ENCODE results near the gene PXDN.

Gene PXDN

GRCh38 chr2:1664076-1664605, 80.2 kb downstream of the PXDN start:
- H3K27me3 Mint-ChIP-seq (ENCODE audit: low read depth) = no peaks in the 10 kb centered on the region
- H3K36me3 Mint-ChIP-seq (ENCODE audit: low read depth) = no peaks in the 10 kb centered on the region
- no peak overlapping the region for H3K27ac Mint-ChIP-seq
- no peaks in the 10 kb centered on the region for H3K4me1 Mint-ChIP-seq (ENCODE audit: low read depth)
- no peaks in the 10 kb centered on the region for H3K9me3 Mint-ChIP-seq
- H3K4me3 Mint-ChIP-seq = no peak overlapping the region

DNA sequence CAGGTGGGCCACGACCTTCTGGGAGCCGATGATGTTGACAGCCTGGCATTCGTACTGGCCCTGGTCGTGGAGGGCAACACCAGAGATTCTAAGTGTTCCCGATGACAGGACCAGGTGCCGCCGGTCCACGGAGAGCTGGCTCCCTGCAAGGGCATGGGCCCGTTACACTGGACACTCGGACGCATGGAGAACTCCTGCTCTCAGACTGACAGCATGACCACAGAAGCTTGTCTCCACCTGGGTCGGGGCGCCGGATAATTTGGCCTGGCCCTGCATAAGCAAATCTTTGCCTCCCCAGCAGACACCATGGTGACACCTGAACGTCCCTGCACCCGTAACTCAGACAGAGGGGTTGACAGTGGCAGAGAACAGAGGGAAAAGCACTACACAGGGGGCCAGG, 80.7 kb downstream of the PXDN start:
- no peak overlapping the region for H3K27ac Mint-ChIP-seq

GRCh38 chr2:1662606-1663180, 81.6 kb downstream of the PXDN start:
- H3K36me3 Mint-ChIP-seq (ENCODE audit: low read depth) = no peaks in the 10 kb centered on the region

More for the DNA sequence above, 80.7 kb downstream of the PXDN start:
- Mint-ChIP-seq H3K36me3 (ENCODE audit: low read depth) (no peaks in the 10 kb centered on the region), H3K9me3 (no peaks in the 10 kb centered on the region), H3K4me1 (ENCODE audit: low read depth) (no peaks in the 10 kb centered on the region), H3K4me3 (no peak overlapping the region), H3K27me3 (ENCODE audit: low read depth) (no peaks in the 10 kb centered on the region)

DNA sequence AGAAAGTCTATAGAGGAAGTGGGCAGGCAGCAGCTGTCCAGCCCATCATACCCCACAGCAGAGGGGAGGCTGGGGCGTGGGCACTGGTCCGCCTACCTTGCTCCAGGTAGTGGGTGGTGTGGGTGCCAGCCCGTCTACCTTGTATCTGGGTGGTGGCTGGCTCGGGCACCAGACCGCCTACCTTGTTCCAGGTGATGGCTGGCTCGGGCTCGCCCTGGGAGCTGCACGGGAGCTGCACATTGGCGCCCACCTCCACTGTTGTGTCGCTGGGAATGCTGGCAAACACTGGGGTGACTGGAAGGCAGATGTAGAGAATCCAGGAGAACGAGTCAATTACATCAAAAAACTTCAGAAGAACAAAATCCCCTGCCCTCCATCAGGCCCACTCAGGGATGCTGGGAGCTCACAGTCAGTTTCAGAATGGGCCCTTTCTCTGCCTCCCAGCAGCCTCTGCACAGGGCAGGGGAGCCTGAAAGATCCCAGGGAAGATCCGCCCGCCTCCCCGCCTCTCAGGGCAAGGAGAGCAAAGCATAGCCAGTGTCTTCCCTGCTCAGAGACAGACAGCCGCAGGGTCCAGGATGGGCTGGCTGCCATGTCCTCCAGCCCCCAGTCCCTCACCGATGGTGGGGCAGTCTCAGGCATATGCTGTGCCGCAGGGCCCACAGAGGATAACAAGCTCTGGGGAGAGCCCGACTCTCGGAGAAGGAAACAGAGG, 82.3 kb downstream of the PXDN start:
- Mint-ChIP-seq H3K4me3 (no peak overlapping the region), H3K27me3 (ENCODE audit: low read depth) (no peaks in the 10 kb centered on the region), H3K36me3 (ENCODE audit: low read depth) (no peaks in the 10 kb centered on the region), H3K27ac (no peak overlapping the region), H3K9me3 (no peaks in the 10 kb centered on the region), H3K4me1 (ENCODE audit: low read depth) (no peaks in the 10 kb centered on the region)

More at GRCh38 chr2:1662606-1663180, 81.6 kb downstream of the PXDN start:
- Mint-ChIP-seq H3K27ac (no peak overlapping the region), H3K4me3 (no peak overlapping the region), H3K27me3 (ENCODE audit: low read depth) (no peaks in the 10 kb centered on the region), H3K9me3 (no peaks in the 10 kb centered on the region), H3K4me1 (ENCODE audit: low read depth) (no peaks in the 10 kb centered on the region)

DNA sequence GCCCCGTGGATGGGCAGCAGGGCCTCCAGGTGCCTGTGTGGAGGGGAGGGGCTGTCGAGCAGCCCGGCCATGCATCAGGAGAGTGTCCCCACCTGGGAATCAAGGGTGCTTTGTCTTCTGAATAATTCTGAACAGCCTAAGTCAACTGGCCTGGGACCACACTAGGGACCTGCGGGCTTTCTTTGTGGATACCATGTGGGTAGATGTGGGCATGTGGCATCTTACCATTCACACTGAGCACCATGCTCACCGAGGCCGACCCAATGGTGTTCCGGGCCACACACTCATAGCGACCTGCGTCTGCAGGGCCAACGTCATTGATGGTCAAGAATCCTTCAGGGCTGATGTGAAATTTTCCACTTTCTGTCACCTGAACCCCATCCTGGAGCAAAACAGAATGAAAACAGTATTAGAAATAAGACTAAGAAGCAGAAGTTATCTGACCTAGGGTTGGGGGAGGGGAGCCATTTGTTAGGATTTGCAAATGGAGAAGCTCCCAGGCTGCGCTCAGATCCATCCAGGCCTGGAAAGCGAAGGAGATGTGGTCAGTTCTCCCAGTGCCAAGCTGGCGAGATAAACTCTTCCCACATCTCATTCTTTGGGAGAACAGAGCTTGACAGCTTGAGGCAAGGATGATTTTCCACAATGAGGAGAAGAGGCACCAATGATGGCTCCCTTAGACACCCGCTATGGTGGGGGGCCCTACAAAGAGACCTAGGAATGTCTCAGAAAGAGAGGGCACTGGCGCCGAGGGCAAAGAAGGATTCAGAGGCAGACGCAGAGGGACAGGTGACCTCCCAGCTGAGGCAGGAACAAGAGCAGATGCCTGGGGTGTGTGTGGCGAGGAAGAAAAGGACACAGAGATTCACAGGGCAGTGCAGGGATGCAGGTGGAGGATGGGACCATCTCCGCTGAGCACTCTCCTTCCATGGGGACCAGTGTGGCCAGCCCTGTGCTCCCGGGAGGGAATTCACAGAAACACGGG, 83.4 kb downstream of the PXDN start:
- H3K4me1 Mint-ChIP-seq (ENCODE audit: low read depth) = no peaks in the 10 kb centered on the region
- H3K36me3 Mint-ChIP-seq (ENCODE audit: low read depth) = no peaks in the 10 kb centered on the region
- H3K27ac Mint-ChIP-seq = no peak overlapping the region
- H3K4me3 Mint-ChIP-seq = no peak overlapping the region
- no peaks in the 10 kb centered on the region for H3K9me3 Mint-ChIP-seq
- no peaks in the 10 kb centered on the region for H3K27me3 Mint-ChIP-seq (ENCODE audit: low read depth)

GRCh38 chr2:1659951-1660565, 84.3 kb downstream of the PXDN start:
- Mint-ChIP-seq H3K27me3 (ENCODE audit: low read depth) (no peaks in the 10 kb centered on the region), H3K4me3 (no peak overlapping the region), H3K4me1 (ENCODE audit: low read depth) (no peaks in the 10 kb centered on the region), H3K36me3 (ENCODE audit: low read depth) (no peaks in the 10 kb centered on the region), H3K9me3 (no peaks in the 10 kb centered on the region), H3K27ac (no peak overlapping the region)

GRCh38 chr2:1658394-1659151, 85.7 kb downstream of the PXDN start:
- H3K27ac Mint-ChIP-seq = no peak overlapping the region
- H3K9me3 Mint-ChIP-seq = no peaks in the 10 kb centered on the region
- H3K27me3 Mint-ChIP-seq (ENCODE audit: low read depth) = no peaks in the 10 kb centered on the region
- no peaks in the 10 kb centered on the region for H3K4me1 Mint-ChIP-seq (ENCODE audit: low read depth)
- H3K4me3 Mint-ChIP-seq = no peak overlapping the region
- no peaks in the 10 kb centered on the region for H3K36me3 Mint-ChIP-seq (ENCODE audit: low read depth)

- no peak overlapping the region for H3K4me3 Mint-ChIP-seq
- no peaks in the 10 kb centered on the region for H3K27me3 Mint-ChIP-seq (ENCODE audit: low read depth)
- no peaks in the 10 kb centered on the region for H3K9me3 Mint-ChIP-seq
- H3K36me3 Mint-ChIP-seq (ENCODE audit: low read depth) = no peaks in the 10 kb centered on the region
- no peak overlapping the region for H3K27ac Mint-ChIP-seq
- H3K4me1 Mint-ChIP-seq (ENCODE audit: low read depth) = no peaks in the 10 kb centered on the region
Measured at GRCh38 chr2:1656961-1657841, 87.1 kb downstream of the PXDN start.

DNA sequence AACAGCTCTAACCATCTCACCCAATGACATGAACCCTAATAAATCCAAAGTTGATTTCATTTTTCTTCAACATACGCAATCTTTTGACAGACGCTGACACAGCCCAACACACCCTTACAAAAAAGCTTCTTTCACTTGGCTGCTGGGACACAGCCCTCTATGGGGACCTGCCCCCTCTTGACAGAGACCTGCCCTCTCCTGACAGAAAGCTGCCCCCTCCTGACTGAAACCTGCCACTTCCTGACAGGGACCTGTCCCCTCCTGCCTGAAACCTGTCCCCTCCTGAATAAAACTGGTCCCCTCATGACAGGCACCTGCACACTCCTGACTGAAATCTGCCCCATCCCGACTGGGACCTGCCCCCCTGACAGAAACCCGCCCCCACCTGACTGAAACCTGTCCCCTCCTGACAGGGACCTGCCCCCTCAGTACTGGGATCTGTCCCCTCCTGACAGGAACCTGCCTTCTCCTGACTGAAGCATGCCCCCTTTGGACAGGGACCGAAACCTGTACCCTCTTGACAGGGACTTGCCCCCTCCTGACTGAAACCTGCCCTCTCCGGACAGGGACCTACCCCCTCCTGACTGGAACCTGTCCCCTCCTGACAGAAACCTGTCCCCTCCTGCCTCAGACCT, 87.9 kb downstream of the PXDN start:
- Mint-ChIP-seq H3K36me3 (ENCODE audit: low read depth) (no peaks in the 10 kb centered on the region), H3K27ac (no peak overlapping the region), H3K4me3 (no peak overlapping the region), H3K4me1 (ENCODE audit: low read depth) (no peaks in the 10 kb centered on the region), H3K27me3 (ENCODE audit: low read depth) (no peaks in the 10 kb centered on the region), H3K9me3 (no peaks in the 10 kb centered on the region)

- no peaks in the 10 kb centered on the region for H3K9me3 Mint-ChIP-seq
- no peaks in the 10 kb centered on the region for H3K4me1 Mint-ChIP-seq (ENCODE audit: low read depth)
- H3K4me3 Mint-ChIP-seq = no peak overlapping the region
- no peak overlapping the region for H3K27ac Mint-ChIP-seq
- no peaks in the 10 kb centered on the region for H3K27me3 Mint-ChIP-seq (ENCODE audit: low read depth)
- no peaks in the 10 kb centered on the region for H3K36me3 Mint-ChIP-seq (ENCODE audit: low read depth)
Measured at GRCh38 chr2:1655461-1655860, 88.9 kb downstream of the PXDN start.

- no peaks in the 10 kb centered on the region for H3K9me3 Mint-ChIP-seq
- no peaks in the 10 kb centered on the region for H3K36me3 Mint-ChIP-seq (ENCODE audit: low read depth)
- H3K4me3 Mint-ChIP-seq = no peak overlapping the region
- no peaks in the 10 kb centered on the region for H3K27me3 Mint-ChIP-seq (ENCODE audit: low read depth)
- no peaks in the 10 kb centered on the region for H3K4me1 Mint-ChIP-seq (ENCODE audit: low read depth)
- no peak overlapping the region for H3K27ac Mint-ChIP-seq
Measured at GRCh38 chr2:1654696-1655374, 89.5 kb downstream of the PXDN start.

- Mint-ChIP-seq H3K4me1 (ENCODE audit: low read depth) (no peaks in the 10 kb centered on the region), H3K27me3 (ENCODE audit: low read depth) (no peaks in the 10 kb centered on the region), H3K36me3 (ENCODE audit: low read depth) (no peaks in the 10 kb centered on the region), H3K27ac (no peak overlapping the region), H3K9me3 (no peaks in the 10 kb centered on the region), H3K4me3 (no peak overlapping the region)
Measured at GRCh38 chr2:1653956-1654695, 90.2 kb downstream of the PXDN start.
